B cell (primary cell): ENCODE results near the gene CHRNA7.

Source experiments
- EZH2 ChIP-seq: IDR thresholded peaks from 2 replicates; pipeline ENCODE4 v1.6.1; 2012; ENCODE audit warnings: borderline replicate concordance, low read depth, mild to moderate bottlenecking, moderate library complexity, low read length; ENCODE audit not compliant: insufficient read depth, poor library complexity, severe bottlenecking
- TF ChIP-seq, protein P1 (sequence below): fragments of 200-600 bp; IDR thresholded peaks from one replicate; pipeline ENCODE4 v1.8.0; 2022; ENCODE audit warnings: antibody characterized with exemption, mild to moderate bottlenecking

DNA sequence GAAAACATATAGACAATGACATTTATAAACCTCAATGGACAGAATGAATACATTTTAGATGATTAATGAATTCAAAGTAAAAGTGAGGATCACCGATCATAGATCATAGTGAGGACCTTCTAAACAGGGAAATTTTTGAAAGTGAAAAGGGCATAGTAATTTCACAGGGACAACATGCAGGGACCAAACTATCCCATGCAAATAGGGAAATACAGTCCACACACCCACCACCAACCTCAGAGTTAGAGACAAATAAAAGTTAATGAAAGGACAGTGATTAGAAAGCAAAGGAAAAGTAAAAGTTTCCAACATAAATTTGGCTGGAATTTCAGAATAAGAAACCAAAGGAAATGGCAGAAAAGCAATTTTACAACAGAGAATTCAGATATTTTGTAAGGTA, 15.4 kb upstream of the CHRNA7 start:
- TF ChIP-seq, protein P1, sequence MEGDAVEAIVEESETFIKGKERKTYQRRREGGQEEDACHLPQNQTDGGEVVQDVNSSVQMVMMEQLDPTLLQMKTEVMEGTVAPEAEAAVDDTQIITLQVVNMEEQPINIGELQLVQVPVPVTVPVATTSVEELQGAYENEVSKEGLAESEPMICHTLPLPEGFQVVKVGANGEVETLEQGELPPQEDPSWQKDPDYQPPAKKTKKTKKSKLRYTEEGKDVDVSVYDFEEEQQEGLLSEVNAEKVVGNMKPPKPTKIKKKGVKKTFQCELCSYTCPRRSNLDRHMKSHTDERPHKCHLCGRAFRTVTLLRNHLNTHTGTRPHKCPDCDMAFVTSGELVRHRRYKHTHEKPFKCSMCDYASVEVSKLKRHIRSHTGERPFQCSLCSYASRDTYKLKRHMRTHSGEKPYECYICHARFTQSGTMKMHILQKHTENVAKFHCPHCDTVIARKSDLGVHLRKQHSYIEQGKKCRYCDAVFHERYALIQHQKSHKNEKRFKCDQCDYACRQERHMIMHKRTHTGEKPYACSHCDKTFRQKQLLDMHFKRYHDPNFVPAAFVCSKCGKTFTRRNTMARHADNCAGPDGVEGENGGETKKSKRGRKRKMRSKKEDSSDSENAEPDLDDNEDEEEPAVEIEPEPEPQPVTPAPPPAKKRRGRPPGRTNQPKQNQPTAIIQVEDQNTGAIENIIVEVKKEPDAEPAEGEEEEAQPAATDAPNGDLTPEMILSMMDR: no peak
- no peak for TF ChIP-seq EZH2
